Measurements from ENCODE around the gene PIK3R2. TPM values are rescaled to one million over a fixed set of nuclear protein-coding genes. Genes with fewer than 3 reads are reported as not detected.
"Not testable (repeated sequence)": the region's sequence is repeated elsewhere in the genome, so short reads cannot be mapped to it uniquely, and the experiment has no call there.

Gene PIK3R2
- total and polyA plus RNA-seq, 4 donors = 14.1 to 134 (median 76.1) TPM

DNA sequence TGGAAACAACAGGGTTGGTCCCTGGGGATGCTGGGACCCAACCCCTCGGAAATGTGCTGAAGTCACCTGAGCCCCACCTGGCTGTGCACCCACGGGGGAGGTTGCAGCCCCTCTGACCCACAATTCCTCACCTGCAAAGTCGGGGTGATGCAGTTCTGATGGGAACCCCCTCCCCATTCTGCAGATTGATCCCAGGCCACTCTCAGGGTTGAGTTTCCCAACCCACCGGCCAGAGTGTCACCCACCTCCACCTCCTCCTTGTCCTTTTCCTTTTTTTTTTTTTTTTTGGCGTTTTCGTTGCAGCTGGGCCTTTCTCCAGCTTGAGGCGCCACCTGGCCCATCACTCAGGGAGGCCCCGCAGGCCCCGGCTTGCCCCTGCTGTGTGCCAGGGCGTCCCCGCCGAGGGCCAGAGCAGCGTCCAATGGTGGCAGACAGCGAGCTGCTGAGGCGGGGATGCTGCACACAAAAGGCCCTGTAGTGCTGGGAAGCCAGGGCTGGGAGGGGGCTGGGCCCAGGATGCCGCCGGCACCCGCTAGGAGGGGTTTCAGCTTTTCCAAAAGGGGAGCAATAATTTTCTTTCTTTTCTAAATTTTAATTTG lies 4.6 kb downstream of the PIK3R2 start:
- WGBS (ENCODE audit: insufficient coverage) = 5% methylated on average over 13 of the region's 18 CpGs
- Histone ChIP-seq H3K27ac (ENCODE audit: low read depth, low read length) (peak overlapping the region; percentile 87), H3K36me3 (ENCODE audit: control insufficient read depth, insufficient read depth, low read length) (peaks cover 58% of the 10 kb centered on the region), H3K4me1 (ENCODE audit: control insufficient read depth, insufficient read depth, low read length) (peaks cover 63% of the 10 kb centered on the region), H3K27me3 (ENCODE audit: control insufficient read depth, insufficient read depth, low read length) (no peaks in the 10 kb centered on the region), H3K9me3 (ENCODE audit: control insufficient read depth, insufficient read depth, low read length) (no peaks in the 10 kb centered on the region), H3K4me3 (ENCODE audit: low read depth, low read length) (no peak overlapping the region)
- DNase-seq (ENCODE audit: low read depth in 4 of 6, low spot score in 6 of 6) = peak in 5 of 6 donors; percentile 42 to 92 (median 57)

DNA sequence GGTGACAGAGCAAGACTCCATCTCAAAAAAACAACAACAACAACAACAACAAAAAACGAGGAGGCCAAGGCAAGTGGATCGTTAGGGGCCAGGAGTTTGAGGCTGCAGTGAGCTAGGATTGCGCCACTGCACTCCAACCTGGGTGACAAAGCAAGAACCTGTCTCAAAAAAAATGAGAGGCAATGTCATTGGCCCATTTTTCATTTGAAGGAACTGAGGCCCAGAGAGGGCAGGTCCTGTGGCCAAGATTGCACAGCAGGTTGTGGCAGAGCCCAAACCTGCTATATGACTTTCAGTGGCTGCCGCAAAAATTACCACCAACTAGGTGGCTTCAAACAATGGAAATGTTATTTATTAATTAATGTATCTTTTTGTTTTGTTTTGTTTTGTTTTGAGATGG lies 5.5 kb downstream of the PIK3R2 start:
- Histone ChIP-seq H3K36me3 (ENCODE audit: control insufficient read depth, insufficient read depth, low read length) (peaks cover 67% of the 10 kb centered on the region), H3K27ac (ENCODE audit: low read depth, low read length) (peak overlapping the region; percentile 87), H3K9me3 (ENCODE audit: control insufficient read depth, insufficient read depth, low read length) (no peaks in the 10 kb centered on the region), H3K27me3 (ENCODE audit: control insufficient read depth, insufficient read depth, low read length) (no peaks in the 10 kb centered on the region), H3K4me3 (ENCODE audit: low read depth, low read length) (no peak overlapping the region), H3K4me1 (ENCODE audit: control insufficient read depth, insufficient read depth, low read length) (peaks cover 61% of the 10 kb centered on the region)
- 72% methylated on average over 2 of the region's 4 CpGs for WGBS (ENCODE audit: insufficient coverage)
- DNase-seq (ENCODE audit: low read depth in 4 of 6, low spot score in 6 of 6) = no peak

DNA sequence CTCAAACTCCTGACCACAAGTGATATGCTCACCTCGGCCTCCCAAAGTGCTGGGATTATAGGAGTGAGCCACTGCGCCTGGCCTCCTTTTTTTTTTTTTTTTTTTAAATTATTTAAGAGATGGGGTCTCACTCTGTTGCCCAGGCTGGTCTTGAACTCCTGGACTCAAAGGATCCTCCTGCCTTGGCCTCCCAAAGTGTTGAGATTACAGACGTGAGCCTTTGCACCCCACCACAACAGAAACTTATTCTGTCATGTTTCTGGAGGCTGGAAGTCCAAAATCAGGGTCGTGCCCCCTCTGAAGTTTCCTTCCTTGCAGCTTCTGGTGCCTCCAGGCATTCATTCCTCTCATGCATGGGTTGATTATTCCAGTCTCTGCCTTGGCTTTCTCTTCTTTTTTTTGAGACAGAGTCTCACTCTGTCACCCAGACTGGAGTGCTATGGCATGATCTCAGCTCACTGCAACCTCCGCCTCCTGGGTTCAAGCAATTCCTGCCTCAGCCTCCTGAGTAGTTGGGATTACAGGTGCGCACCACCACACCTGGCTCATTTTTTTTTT lies 6.2 kb downstream of the PIK3R2 start:
- WGBS (ENCODE audit: insufficient coverage) = 93% methylated on average over 1 of the region's 6 CpGs
- DNase-seq (ENCODE audit: low read depth in 4 of 6, low spot score in 6 of 6); H3K27me3 ChIP-seq (ENCODE audit: control insufficient read depth, insufficient read depth, low read length); H3K9me3 ChIP-seq (ENCODE audit: control insufficient read depth, insufficient read depth, low read length); H3K4me3 ChIP-seq (ENCODE audit: low read depth, low read length); H3K27ac ChIP-seq (ENCODE audit: low read depth, low read length): not testable (repeated sequence)
- H3K36me3 ChIP-seq (ENCODE audit: control insufficient read depth, insufficient read depth, low read length) = peaks cover 74% of the 10 kb centered on the region
- H3K4me1 ChIP-seq (ENCODE audit: control insufficient read depth, insufficient read depth, low read length) = peaks cover 55% of the 10 kb centered on the region

DNA sequence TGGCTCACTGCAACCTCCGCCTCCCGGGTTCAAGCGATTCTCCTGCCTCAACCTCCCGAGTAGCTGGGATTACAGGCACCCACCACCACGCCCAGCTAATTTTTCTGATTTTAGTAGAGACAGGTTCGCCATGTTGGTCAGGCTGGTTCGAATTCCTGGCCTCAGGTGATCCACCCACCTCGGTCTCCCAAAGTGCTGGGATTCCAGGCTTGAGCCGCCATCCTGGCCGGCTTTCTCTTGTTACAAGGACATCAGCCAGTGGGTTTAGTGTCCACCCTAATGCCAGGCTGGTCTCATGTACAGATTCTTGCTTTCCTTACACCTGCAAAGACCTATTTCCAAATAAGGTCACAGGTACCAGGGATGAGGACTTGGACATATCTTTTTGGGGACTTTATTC lies 6.8 kb downstream of the PIK3R2 start:
- peaks cover 49% of the 10 kb centered on the region for H3K4me1 ChIP-seq (ENCODE audit: control insufficient read depth, insufficient read depth, low read length)
- H3K4me3 ChIP-seq (ENCODE audit: low read depth, low read length) = no peak overlapping the region
- DNase-seq (ENCODE audit: low read depth in 4 of 6, low spot score in 6 of 6) = no peak
- H3K27me3 ChIP-seq (ENCODE audit: control insufficient read depth, insufficient read depth, low read length) = no peaks in the 10 kb centered on the region
- peaks cover 77% of the 10 kb centered on the region for H3K36me3 ChIP-seq (ENCODE audit: control insufficient read depth, insufficient read depth, low read length)
- 97% methylated on average over 5 of the region's 10 CpGs for WGBS (ENCODE audit: insufficient coverage)
- no peaks in the 10 kb centered on the region for H3K9me3 ChIP-seq (ENCODE audit: control insufficient read depth, insufficient read depth, low read length)
- no peak overlapping the region for H3K27ac ChIP-seq (ENCODE audit: low read depth, low read length)

DNA sequence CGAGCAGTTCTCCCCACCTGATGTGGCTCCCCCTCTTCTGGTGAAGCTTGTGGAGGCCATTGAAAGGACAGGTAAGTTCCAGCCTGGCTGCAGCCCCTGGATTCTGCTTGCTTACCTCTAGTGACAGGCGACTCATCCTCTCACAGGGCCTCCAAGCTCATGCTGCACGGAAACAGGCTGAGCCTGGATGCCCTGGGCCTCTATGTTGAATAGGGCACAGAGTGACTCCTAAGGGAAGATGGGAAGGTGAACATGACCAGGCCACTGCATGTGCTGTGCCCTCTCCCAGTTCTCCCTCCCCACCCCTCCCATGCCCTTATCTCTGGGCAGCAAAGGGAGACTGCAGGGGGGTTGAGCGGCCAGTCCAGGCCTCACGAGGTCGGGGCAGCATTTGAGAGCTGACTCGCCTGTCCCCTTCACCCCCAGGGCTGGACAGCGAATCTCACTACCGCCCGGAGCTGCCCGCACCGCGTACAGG lies 7.6 kb downstream of the PIK3R2 start:
- peaks cover 44% of the 10 kb centered on the region for H3K4me1 ChIP-seq (ENCODE audit: control insufficient read depth, insufficient read depth, low read length)
- peaks cover 79% of the 10 kb centered on the region for H3K36me3 ChIP-seq (ENCODE audit: control insufficient read depth, insufficient read depth, low read length)
- H3K27me3 ChIP-seq (ENCODE audit: control insufficient read depth, insufficient read depth, low read length) = no peaks in the 10 kb centered on the region
- no peak overlapping the region for H3K4me3 ChIP-seq (ENCODE audit: low read depth, low read length)
- H3K27ac ChIP-seq (ENCODE audit: low read depth, low read length) = peak overlapping the region; percentile 52
- no peaks in the 10 kb centered on the region for H3K9me3 ChIP-seq (ENCODE audit: control insufficient read depth, insufficient read depth, low read length)
- WGBS (ENCODE audit: insufficient coverage) = 75% methylated on average over 11 of the region's 13 CpGs
- no peak for DNase-seq (ENCODE audit: low read depth in 4 of 6, low spot score in 6 of 6)

DNA sequence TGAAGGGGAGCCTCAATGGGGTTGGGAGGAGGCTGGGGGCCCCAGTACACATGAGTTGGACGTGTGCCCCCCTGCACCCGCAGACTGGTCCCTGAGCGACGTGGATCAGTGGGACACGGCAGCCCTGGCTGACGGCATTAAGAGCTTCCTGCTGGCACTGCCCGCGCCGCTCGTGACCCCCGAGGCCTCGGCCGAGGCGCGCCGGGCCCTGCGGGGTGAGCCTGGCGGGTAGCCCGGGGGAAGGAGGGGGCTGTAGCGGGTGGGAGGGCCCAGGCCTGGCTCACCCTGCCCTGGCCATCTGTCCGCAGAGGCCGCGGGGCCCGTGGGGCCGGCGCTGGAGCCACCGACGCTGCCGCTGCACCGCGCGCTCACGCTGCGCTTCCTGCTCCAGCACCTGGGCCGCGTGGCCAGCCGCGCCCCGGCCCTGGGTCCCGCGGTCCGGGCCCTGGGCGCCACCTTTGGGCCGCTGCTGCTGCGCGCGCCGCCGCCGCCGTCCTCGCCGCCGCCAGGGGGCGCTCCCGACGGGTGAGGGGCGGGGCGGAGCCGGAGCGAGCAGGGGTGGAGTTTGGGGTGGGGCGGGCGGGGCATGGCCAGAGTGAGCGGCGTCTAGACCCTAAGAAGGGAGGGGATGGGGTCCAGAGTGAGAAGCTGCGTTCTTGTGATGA lies 8.1 kb downstream of the PIK3R2 start:
- peaks cover 41% of the 10 kb centered on the region for H3K4me1 ChIP-seq (ENCODE audit: control insufficient read depth, insufficient read depth, low read length)
- peak in 3 of 6 donors; percentile 45 to 84 (median 80) for DNase-seq (ENCODE audit: low read depth in 4 of 6, low spot score in 6 of 6)
- no peaks in the 10 kb centered on the region for H3K9me3 ChIP-seq (ENCODE audit: control insufficient read depth, insufficient read depth, low read length)
- peak overlapping the region; percentile 52 for H3K27ac ChIP-seq (ENCODE audit: low read depth, low read length)
- H3K27me3 ChIP-seq (ENCODE audit: control insufficient read depth, insufficient read depth, low read length) = no peaks in the 10 kb centered on the region
- H3K36me3 ChIP-seq (ENCODE audit: control insufficient read depth, insufficient read depth, low read length) = peaks cover 79% of the 10 kb centered on the region
- no peak overlapping the region for H3K4me3 ChIP-seq (ENCODE audit: low read depth, low read length)
- WGBS (ENCODE audit: insufficient coverage) = 4% methylated on average over 64 of the region's 66 CpGs

DNA sequence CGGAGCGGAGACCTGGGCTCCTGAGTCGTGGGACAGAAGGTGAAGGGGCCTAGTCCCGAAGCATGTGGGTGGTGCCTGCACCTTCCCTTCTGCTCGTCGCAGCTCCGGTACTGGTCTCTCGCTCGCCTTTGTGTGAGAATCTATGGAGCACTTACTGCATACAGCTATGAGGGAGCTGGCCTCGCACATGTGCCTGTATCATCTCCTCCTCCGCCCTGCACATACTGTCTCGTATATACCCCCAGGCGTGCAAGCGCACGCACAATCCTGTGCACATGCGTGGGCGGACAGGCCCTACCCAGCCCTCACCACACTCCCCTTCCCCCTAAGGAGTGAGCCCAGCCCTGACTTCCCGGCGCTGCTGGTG lies 8.7 kb downstream of the PIK3R2 start:
- no peak for DNase-seq (ENCODE audit: low read depth in 4 of 6, low spot score in 6 of 6)
- H3K27ac ChIP-seq (ENCODE audit: low read depth, low read length) = no peak overlapping the region
- H3K9me3 ChIP-seq (ENCODE audit: control insufficient read depth, insufficient read depth, low read length) = no peaks in the 10 kb centered on the region
- H3K27me3 ChIP-seq (ENCODE audit: control insufficient read depth, insufficient read depth, low read length) = no peaks in the 10 kb centered on the region
- WGBS (ENCODE audit: insufficient coverage) = 69% methylated on average over 15 of the region's 19 CpGs
- peaks cover 79% of the 10 kb centered on the region for H3K36me3 ChIP-seq (ENCODE audit: control insufficient read depth, insufficient read depth, low read length)
- H3K4me3 ChIP-seq (ENCODE audit: low read depth, low read length) = no peak overlapping the region
- peaks cover 36% of the 10 kb centered on the region for H3K4me1 ChIP-seq (ENCODE audit: control insufficient read depth, insufficient read depth, low read length)

DNA sequence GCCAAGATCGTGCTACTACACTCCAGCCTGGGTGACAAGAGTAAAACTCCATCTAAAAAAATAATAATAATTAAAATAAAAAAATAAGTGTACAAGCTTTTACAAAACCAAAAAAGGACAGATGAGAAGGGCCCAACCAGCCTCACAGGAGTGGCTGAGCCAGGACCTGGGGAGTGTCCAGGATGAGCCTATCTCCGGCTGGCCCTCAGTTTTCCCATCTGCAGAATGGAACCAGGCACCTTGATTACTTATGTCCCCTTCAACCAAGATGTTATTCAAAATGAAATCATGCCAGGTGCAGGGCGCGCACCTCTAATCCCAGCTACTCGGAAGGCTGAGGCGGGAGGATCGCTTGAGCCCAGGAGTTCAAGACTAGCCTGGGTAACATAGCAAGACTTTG lies 11.1 kb downstream of the PIK3R2 start:
- no peak overlapping the region for H3K27ac ChIP-seq (ENCODE audit: low read depth, low read length)
- 100% methylated on average over 3 of the region's 7 CpGs for WGBS (ENCODE audit: insufficient coverage)
- H3K9me3 ChIP-seq (ENCODE audit: control insufficient read depth, insufficient read depth, low read length) = no peaks in the 10 kb centered on the region
- H3K4me1 ChIP-seq (ENCODE audit: control insufficient read depth, insufficient read depth, low read length) = peaks cover 16% of the 10 kb centered on the region
- DNase-seq (ENCODE audit: low read depth in 4 of 6, low spot score in 6 of 6) = no peak
- no peak overlapping the region for H3K4me3 ChIP-seq (ENCODE audit: low read depth, low read length)
- peaks cover 89% of the 10 kb centered on the region for H3K36me3 ChIP-seq (ENCODE audit: control insufficient read depth, insufficient read depth, low read length)
- H3K27me3 ChIP-seq (ENCODE audit: control insufficient read depth, insufficient read depth, low read length) = no peaks in the 10 kb centered on the region

DNA sequence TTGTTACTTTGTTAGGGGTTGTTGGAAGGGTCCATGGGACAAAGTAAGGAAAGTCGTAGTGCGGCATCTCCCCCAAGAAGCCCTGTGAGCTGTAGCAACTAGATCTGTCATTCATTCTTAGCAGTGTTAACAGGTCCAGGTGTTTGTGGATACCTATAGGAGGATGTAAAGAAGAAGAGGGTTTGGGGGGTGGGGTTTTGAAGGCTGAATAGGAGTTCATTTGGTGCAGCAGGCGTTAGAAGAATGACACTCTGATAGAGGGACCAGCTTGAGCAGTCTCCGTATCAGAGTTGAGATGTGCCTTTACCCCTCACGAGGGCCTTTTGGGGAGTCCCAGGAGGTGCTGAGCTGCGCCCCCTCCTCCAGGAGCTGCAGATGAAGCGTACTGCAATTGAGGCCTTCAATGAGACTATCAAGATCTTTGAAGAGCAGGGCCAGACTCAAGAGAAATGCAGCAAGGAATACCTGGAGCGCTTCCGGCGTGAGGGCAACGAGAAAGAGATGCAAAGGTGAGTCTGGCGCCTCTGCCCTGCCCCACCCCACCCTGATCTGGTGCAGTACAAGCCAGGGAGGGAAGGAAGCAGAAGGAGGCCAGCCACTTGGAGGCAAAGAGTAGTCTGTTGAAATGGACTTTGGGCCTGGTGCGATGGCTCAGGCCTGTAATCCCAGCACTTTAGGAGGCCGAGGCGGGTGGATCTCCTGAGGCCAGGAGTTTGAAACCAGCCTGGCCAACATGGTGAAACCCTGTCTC lies 13.0 kb downstream of the PIK3R2 start:
- H3K36me3 ChIP-seq (ENCODE audit: control insufficient read depth, insufficient read depth, low read length) = peaks cover 94% of the 10 kb centered on the region
- WGBS (ENCODE audit: insufficient coverage) = 96% methylated on average over 12 of the region's 15 CpGs

More for the DNA sequence above, 13.0 kb downstream of the PIK3R2 start:
- DNase-seq (ENCODE audit: low read depth in 4 of 6, low spot score in 6 of 6) = no peak
- H3K9me3 ChIP-seq (ENCODE audit: control insufficient read depth, insufficient read depth, low read length) = no peaks in the 10 kb centered on the region
- H3K4me3 ChIP-seq (ENCODE audit: low read depth, low read length) = no peak overlapping the region
- no peak overlapping the region for H3K27ac ChIP-seq (ENCODE audit: low read depth, low read length)
- H3K27me3 ChIP-seq (ENCODE audit: control insufficient read depth, insufficient read depth, low read length) = no peaks in the 10 kb centered on the region
- H3K4me1 ChIP-seq (ENCODE audit: control insufficient read depth, insufficient read depth, low read length) = peaks cover 7% of the 10 kb centered on the region
